ENCODE measurements around the gene DOCK4. TPM values are rescaled to one million over a fixed set of nuclear protein-coding genes. Genes with fewer than 3 reads are reported as not detected.

Gene DOCK4
- total RNA-seq, 1 experiment from 2014 or later, result 31.4 TPM

- ChIA-PET CTCF (interaction anchor here (0.6 to 0.9 kb wide), 2 partner anchors 39 to 519 kb away, joined by 3 to 4 read pairs; no protein-coding TSS in a partner anchor), POLR2A (interaction anchor here (0.5 to 0.7 kb wide), 2 partner anchors 539 to 1010 kb away, joined by 3 read pairs; no protein-coding TSS in a partner anchor)
- no peak for DNase-seq (ENCODE audit: unreplicated experiment)
- intact Hi-C loops (cut with micrococcal nuclease), result no loop called here
- peaks cover 19% of the 10 kb centered on the region for H3K36me3 Mint-ChIP-seq (ENCODE audit: insufficient read depth, unreplicated experiment)
- H3K9me3 Mint-ChIP-seq (ENCODE audit: unreplicated experiment), result no peaks in the 10 kb centered on the region
- no TSS peak for BruUV-seq (replicated peaks)
- no peak overlapping the region for H3K4me3 Mint-ChIP-seq (ENCODE audit: unreplicated experiment)
- H3K4me1 Mint-ChIP-seq (ENCODE audit: insufficient read depth, unreplicated experiment), result no peaks in the 10 kb centered on the region
- no peak for TF ChIP-seq CTCF (IDR thresholded peaks at IDR 0.05; ENCODE audit: unreplicated experiment)
- H3K27me3 Mint-ChIP-seq (ENCODE audit: insufficient read depth, unreplicated experiment), result no peaks in the 10 kb centered on the region
- no peak overlapping the region for H3K27ac Mint-ChIP-seq (ENCODE audit: low read depth, unreplicated experiment)
These were observed 311.7 kb downstream of the DOCK4 start for GRCh38 chr7:111894518-111894917.

GRCh38 chr7:111893190-111893589 is 313.0 kb downstream of the DOCK4 start:
- Mint-ChIP-seq H3K4me3 (ENCODE audit: unreplicated experiment) (no peak overlapping the region), H3K27ac (ENCODE audit: low read depth, unreplicated experiment) (no peak overlapping the region), H3K36me3 (ENCODE audit: insufficient read depth, unreplicated experiment) (peaks cover 7% of the 10 kb centered on the region), H3K27me3 (ENCODE audit: insufficient read depth, unreplicated experiment) (no peaks in the 10 kb centered on the region), H3K9me3 (ENCODE audit: unreplicated experiment) (no peaks in the 10 kb centered on the region), H3K4me1 (ENCODE audit: insufficient read depth, unreplicated experiment) (no peaks in the 10 kb centered on the region)
- intact Hi-C loops (cut with micrococcal nuclease), result no loop called here
- ChIA-PET CTCF (interaction anchor here (1.0 to 1.3 kb wide), 4 partner anchors 9 to 40 kb away, joined by 3 to 6 read pairs (median 4); no protein-coding TSS in a partner anchor), POLR2A (interaction anchor here (0.6 to 1.1 kb wide), 3 partner anchors 10 to 58 kb away, joined by 3 to 5 read pairs (median 3); no protein-coding TSS in a partner anchor)
- DNase-seq (ENCODE audit: unreplicated experiment), result no peak
- TF ChIP-seq CTCF (IDR thresholded peaks at IDR 0.05; ENCODE audit: unreplicated experiment), result no peak
- no TSS peak for BruUV-seq (replicated peaks)

- H3K4me3 Mint-ChIP-seq (ENCODE audit: unreplicated experiment), result no peak overlapping the region
- intact Hi-C loops (cut with micrococcal nuclease), result no loop called here
- POLR2A ChIA-PET, result interaction anchor here (0.6 to 1.1 kb wide), 3 partner anchors 11 to 58 kb away, joined by 3 to 5 read pairs (median 3); no protein-coding TSS in a partner anchor
These were observed 313.6 kb downstream of the DOCK4 start for GRCh38 chr7:111892588-111892987.

GRCh38 chr7:111887734-111888133 is 318.5 kb downstream of the DOCK4 start:
- no TSS peak for BruUV-seq (replicated peaks)
- Mint-ChIP-seq H3K4me1 (ENCODE audit: insufficient read depth, unreplicated experiment) (no peaks in the 10 kb centered on the region), H3K27ac (ENCODE audit: low read depth, unreplicated experiment) (no peak overlapping the region), H3K9me3 (ENCODE audit: unreplicated experiment) (no peaks in the 10 kb centered on the region), H3K27me3 (ENCODE audit: insufficient read depth, unreplicated experiment) (no peaks in the 10 kb centered on the region), H3K36me3 (ENCODE audit: insufficient read depth, unreplicated experiment) (peaks cover 7% of the 10 kb centered on the region), H3K4me3 (ENCODE audit: unreplicated experiment) (no peak overlapping the region)
- CTCF ChIA-PET, result no interaction called here
- intact Hi-C loops (cut with micrococcal nuclease), result no loop called here
- no peak for TF ChIP-seq CTCF (IDR thresholded peaks at IDR 0.05; ENCODE audit: unreplicated experiment)
- DNase-seq (ENCODE audit: unreplicated experiment), result no peak
- POLR2A ChIA-PET, result no interaction called here

More at GRCh38 chr7:111892588-111892987, 313.6 kb downstream of the DOCK4 start:
- H3K36me3 Mint-ChIP-seq (ENCODE audit: insufficient read depth, unreplicated experiment), result peaks cover 7% of the 10 kb centered on the region
- no peaks in the 10 kb centered on the region for H3K9me3 Mint-ChIP-seq (ENCODE audit: unreplicated experiment)
- no TSS peak for BruUV-seq (replicated peaks)
- no peaks in the 10 kb centered on the region for H3K4me1 Mint-ChIP-seq (ENCODE audit: insufficient read depth, unreplicated experiment)
- DNase-seq (ENCODE audit: unreplicated experiment), result no peak
- CTCF ChIA-PET, result interaction anchor here (0.6 to 1.3 kb wide), 4 partner anchors 19 to 129 kb away, joined by 3 to 4 read pairs (median 3); no protein-coding TSS in a partner anchor
- H3K27ac Mint-ChIP-seq (ENCODE audit: low read depth, unreplicated experiment), result no peak overlapping the region
- H3K27me3 Mint-ChIP-seq (ENCODE audit: insufficient read depth, unreplicated experiment), result no peaks in the 10 kb centered on the region
- no peak for TF ChIP-seq CTCF (IDR thresholded peaks at IDR 0.05; ENCODE audit: unreplicated experiment)

All from MCF 10A (cell line).